ENCODE data around the gene CAMTA1. TPM values are rescaled to one million over a fixed set of nuclear protein-coding genes. Genes with fewer than 3 reads are reported as not detected.

Gene CAMTA1
- total RNA-seq, 1 experiment from 2014 or later, result 82.2 TPM

DNA sequence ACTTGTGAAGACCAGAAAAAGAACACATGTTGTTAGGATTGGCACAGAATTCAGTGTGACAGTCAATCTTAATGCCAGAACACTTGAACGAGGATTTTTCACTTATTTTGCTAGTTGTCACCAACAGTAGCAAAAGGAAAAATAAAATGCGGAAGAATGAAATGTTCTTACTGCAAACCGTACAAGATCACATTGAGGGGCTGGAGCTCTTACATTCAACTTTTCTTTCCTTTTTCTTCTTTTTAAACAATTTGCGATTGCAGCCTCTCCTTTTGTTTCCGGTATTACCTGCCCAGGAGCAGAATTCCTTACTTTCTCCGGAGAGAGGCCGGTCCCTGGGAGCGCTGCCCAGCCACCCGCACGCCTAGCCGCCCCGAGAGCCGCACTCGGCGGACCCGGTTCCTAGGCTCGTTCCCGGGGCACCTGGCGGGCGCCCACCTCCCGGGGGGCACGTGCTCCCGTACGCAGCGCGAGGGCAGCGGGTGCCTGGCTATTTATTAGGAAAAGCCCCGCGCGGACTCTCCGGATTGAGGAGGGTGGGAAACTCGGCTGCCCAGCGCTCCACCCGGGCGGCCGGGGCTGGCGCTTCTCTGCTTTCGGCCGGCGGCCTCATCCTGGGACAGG is 1.2 kb upstream of the CAMTA1 start:
- ChIA-PET POLR2A (interaction anchor here (1.1 kb wide), 1 partner anchor 41 kb away, joined by 4 read pairs; no protein-coding TSS in a partner anchor), CTCF (interaction anchor here (0.6 kb wide), 1 partner anchor 342 kb away, joined by 3 read pairs; no protein-coding TSS in a partner anchor)
- no TSS peak for BruUV-seq (replicated peaks)
- Histone ChIP-seq H3K27ac (ENCODE audit: low read length) (peak overlapping the region; percentile 74), H3K36me3 (ENCODE audit: control insufficient read depth, insufficient read depth, low read length) (no peaks in the 10 kb centered on the region), H3K27me3 (ENCODE audit: control insufficient read depth, insufficient read depth, low read length) (no peaks in the 10 kb centered on the region), H3K4me1 (ENCODE audit: control insufficient read depth, insufficient read depth, low read length) (peaks cover 15% of the 10 kb centered on the region), H3K9me3 (ENCODE audit: control insufficient read depth, insufficient read depth, low read depth, low read length) (no peaks in the 10 kb centered on the region), H3K4me3 (ENCODE audit: low read depth in 2 of 2, low read length in 2 of 2) (peak overlapping the region; percentile 74 to 85)
- TF ChIP-seq, protein P1, sequence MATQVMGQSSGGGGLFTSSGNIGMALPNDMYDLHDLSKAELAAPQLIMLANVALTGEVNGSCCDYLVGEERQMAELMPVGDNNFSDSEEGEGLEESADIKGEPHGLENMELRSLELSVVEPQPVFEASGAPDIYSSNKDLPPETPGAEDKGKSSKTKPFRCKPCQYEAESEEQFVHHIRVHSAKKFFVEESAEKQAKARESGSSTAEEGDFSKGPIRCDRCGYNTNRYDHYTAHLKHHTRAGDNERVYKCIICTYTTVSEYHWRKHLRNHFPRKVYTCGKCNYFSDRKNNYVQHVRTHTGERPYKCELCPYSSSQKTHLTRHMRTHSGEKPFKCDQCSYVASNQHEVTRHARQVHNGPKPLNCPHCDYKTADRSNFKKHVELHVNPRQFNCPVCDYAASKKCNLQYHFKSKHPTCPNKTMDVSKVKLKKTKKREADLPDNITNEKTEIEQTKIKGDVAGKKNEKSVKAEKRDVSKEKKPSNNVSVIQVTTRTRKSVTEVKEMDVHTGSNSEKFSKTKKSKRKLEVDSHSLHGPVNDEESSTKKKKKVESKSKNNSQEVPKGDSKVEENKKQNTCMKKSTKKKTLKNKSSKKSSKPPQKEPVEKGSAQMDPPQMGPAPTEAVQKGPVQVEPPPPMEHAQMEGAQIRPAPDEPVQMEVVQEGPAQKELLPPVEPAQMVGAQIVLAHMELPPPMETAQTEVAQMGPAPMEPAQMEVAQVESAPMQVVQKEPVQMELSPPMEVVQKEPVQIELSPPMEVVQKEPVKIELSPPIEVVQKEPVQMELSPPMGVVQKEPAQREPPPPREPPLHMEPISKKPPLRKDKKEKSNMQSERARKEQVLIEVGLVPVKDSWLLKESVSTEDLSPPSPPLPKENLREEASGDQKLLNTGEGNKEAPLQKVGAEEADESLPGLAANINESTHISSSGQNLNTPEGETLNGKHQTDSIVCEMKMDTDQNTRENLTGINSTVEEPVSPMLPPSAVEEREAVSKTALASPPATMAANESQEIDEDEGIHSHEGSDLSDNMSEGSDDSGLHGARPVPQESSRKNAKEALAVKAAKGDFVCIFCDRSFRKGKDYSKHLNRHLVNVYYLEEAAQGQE (IDR thresholded peaks at IDR 0.05; ENCODE audit: insufficient read depth in 1 of 2, low read depth in 2 of 2, low read length in 1 of 2), result no peak
- TF ChIP-seq POLR2AphosphoS5 (IDR thresholded peaks at IDR 0.05; ENCODE audit: low read depth, low read length) (no peak), CTCF (IDR thresholded peaks at IDR 0.05) (no peak), SIN3A (IDR thresholded peaks at IDR 0.05; ENCODE audit: borderline replicate concordance, insufficient read depth, low read depth, low read length) (no peak), TCF7L2 (IDR thresholded peaks at IDR 0.05; ENCODE audit: low read depth, low read length) (no peak)
- ATAC-seq (no peak), DNase-seq (ENCODE audit: low read depth, low spot score) (no peak)
- in situ Hi-C loops (cut with HindIII; ENCODE audit: low pct_unique_long_range_greater_than_20kb, low sequenced_read_pairs) (no loop called here), intact Hi-C loops (cut with micrococcal nuclease; ENCODE audit: unreplicated experiment) (loop anchor here (2.0 kb wide), 1 partner anchor 41 kb away; no protein-coding TSS in a partner anchor)

GRCh38 chr1:6784560-6785317 is 515 bp upstream of the CAMTA1 start:
- in situ Hi-C loops (cut with HindIII; ENCODE audit: low pct_unique_long_range_greater_than_20kb, low sequenced_read_pairs), result no loop called here
- CTCF ChIA-PET, result no interaction called here

More at GRCh38 chr1:6784560-6785317, 515 bp upstream of the CAMTA1 start:
- Histone ChIP-seq H3K4me1 (ENCODE audit: control insufficient read depth, insufficient read depth, low read length) (peaks cover 15% of the 10 kb centered on the region), H3K9me3 (ENCODE audit: control insufficient read depth, insufficient read depth, low read depth, low read length) (no peaks in the 10 kb centered on the region), H3K36me3 (ENCODE audit: control insufficient read depth, insufficient read depth, low read length) (no peaks in the 10 kb centered on the region), H3K4me3 (ENCODE audit: low read depth in 2 of 2, low read length in 2 of 2) (peak overlapping the region; percentile 74 to 85), H3K27me3 (ENCODE audit: control insufficient read depth, insufficient read depth, low read length) (no peaks in the 10 kb centered on the region), H3K27ac (ENCODE audit: low read length) (peak overlapping the region; percentile 74)
- POLR2A ChIA-PET, result interaction anchor here (0.6 to 1.1 kb wide), 3 partner anchors 41 to 499 kb away, joined by 3 to 5 read pairs (median 4); no protein-coding TSS in a partner anchor
- peak; percentile 100 for DNase-seq (ENCODE audit: low read depth, low spot score)
- ATAC-seq, result peak; percentile 92
- intact Hi-C loops (cut with micrococcal nuclease; ENCODE audit: unreplicated experiment), result loop anchor here (2.0 kb wide), 1 partner anchor 42 kb away; no protein-coding TSS in a partner anchor
- no TSS peak for BruUV-seq (replicated peaks)
- peak; percentile 76 for TF ChIP-seq POLR2AphosphoS5 (IDR thresholded peaks at IDR 0.05; ENCODE audit: low read depth, low read length)
- no peak for TF ChIP-seq TCF7L2 (IDR thresholded peaks at IDR 0.05; ENCODE audit: low read depth, low read length)
- TF ChIP-seq, protein P1 (IDR thresholded peaks at IDR 0.05; ENCODE audit: insufficient read depth in 1 of 2, low read depth in 2 of 2, low read length in 1 of 2), result no peak
- no peak for TF ChIP-seq CTCF (IDR thresholded peaks at IDR 0.05)
- TF ChIP-seq SIN3A (IDR thresholded peaks at IDR 0.05; ENCODE audit: borderline replicate concordance, insufficient read depth, low read depth, low read length), result peak; percentile 85; the same call in 1 of the 2 replicates
